HG03039 (cell line): ENCODE results near the gene MAP3K9.

Experiments
- ATAC-seq: cut with Tn5 transposase; IDR thresholded peaks from one replicate; pipeline ENCODE4 v1.9.1; 2021; ENCODE audit warnings: mild to moderate bottlenecking, moderate library complexity; ENCODE audit not compliant: unreplicated experiment

The MAP3K9 gene

DNA sequence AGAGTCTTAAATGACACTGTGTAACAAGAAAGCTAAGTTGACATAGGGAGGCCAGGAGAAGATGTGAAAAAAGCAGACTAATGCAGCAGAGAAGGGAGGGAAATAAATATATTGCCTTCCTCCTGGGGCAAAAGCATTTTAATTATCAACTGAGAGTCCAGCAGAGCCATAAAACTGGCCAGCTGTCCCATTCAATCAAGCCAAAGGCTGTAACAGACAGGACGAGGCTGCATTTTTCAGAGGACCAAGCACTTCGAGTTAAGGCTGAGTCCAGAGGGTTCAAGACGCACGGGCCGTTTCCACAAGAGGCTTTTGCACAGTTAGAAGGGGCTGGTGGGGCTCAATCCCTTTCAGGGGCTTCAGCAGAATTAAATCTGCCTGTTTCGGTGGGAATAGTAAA, 20.4 kb downstream of the MAP3K9 start:
- ATAC-seq, result no peak

DNA sequence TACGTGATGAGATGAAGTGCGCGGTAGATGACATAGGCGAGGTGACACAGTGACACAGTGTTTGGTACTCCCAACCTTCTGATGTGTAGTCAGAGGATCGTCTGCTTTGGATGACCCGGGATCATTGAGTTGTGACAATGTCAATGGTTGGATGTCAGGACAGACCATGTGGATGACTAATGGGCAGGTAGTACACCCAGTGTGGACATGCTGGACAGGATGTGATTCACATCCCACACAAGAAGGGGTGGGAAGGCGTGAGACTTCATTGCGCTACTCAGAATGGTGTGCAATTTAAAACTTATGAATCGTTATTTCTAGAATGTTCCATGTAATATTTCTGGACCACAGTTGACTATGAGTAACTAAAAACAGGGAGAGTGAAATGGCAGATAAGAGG, 23.8 kb downstream of the MAP3K9 start:
- no peak for ATAC-seq

- no peak for ATAC-seq
Measured at GRCh38 chr14:70784886-70785285, 24.4 kb downstream of the MAP3K9 start.

DNA sequence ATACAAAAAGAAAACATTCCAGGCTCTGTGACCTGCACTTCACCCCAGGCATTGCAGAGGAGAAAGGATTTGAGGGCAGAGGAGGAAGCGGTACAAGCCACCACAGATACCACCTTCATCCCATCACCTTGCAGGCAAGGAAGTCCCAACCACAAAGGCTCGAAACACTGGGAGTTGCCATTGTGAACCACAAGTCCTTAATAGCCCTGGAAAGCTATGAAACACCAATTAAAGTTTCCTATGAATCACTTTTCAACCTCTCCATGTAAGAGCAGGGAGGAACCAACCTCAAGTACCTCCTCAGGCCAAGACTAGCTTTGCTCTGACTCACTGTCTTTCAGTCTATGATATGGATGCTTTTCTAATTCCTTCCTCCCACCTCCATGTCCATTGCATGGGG, 27.0 kb downstream of the MAP3K9 start:
- ATAC-seq, result no peak

GRCh38 chr14:70780396-70781075, 28.8 kb downstream of the MAP3K9 start:
- ATAC-seq, result no peak

DNA sequence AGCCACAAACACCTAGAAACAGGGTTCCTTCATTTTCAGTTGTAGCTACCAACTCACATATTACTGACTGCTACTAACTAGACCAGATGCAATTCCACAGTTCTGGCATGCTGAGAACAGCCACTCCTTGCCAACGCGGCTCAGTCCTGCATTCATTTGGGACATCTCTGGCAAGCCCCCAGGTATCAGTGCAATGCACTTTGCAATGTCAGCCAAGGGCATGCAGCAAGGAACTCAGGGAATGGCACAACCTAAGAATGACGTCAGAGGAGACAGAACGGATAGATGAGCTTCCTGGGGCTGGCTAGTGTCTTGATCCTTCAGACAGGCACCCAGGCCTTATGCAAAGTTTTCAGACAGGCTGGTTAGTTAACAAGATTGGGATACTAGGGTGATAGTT, 29.6 kb downstream of the MAP3K9 start:
- no peak for ATAC-seq

DNA sequence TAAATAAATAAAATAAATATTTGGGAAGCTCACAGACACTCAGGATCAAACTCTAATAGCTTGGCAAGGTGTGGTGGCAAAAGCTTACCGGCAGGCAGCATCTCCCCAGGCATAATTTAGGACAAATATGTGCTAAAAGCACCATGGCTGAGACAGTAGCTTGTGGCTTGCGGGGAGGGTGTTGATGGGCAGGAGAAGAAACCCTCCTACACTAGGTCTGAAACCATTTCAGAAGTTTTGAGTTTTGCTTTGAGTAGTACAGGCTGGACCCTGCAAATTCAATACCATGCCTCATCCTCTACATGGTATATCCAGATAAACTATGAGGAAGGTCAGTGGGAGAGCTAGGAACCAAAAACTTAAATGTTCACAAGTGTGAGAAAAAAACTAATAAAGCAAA, 33.1 kb downstream of the MAP3K9 start:
- ATAC-seq, result no peak

DNA sequence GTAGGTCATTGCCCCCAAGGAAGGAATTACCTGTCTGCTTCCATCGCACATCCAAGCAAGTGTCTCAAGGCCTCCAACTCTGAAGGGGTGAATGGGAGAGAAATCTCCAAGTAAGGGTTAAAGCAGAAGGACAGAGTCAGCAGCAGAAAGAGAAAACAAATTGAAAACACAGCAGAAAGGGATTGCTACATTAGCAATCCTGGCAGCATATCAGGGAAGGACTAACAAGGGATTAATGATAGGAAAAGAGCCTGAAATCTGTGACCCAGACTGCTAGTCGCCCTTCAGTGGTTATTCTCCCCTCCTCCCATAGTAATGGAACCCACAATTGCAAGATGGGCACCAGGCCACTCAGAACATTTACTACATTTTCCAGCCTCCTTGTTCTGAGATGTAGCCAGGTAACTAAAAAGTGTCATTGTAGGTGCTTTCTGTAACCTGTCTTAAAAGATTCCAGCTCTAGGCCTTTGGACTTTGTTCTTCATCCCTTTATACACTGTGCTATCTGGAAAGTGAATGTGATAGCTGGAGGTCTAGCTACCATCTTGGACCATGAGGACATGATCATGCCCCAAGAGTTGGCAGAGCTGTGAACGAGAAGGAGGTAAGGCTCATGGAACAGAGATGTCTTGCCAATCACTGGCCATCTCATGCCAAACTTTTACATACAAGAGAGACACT, 36.0 kb downstream of the MAP3K9 start:
- ATAC-seq, result no peak

DNA sequence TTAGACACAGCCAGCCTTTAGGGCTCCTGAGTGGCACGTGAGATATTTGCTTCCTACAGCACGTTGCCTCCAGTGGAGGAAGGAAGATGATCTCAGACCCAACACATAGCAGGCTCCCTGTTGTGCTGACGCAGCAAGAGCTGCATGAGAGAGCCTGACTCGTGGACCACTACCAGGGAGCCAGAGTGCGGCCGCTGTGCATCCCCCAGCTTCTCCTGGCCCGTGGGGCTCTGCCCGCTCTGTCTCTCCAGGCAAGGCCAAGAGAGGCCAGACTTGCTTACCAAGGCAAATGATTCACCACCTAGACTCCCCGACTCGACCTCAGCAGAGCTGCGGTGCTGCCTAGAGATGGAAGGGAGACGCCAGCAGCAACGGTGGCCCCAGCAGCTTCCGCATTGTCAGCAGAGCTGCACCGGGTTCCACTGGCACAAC, 37.5 kb downstream of the MAP3K9 start:
- ATAC-seq, result no peak

DNA sequence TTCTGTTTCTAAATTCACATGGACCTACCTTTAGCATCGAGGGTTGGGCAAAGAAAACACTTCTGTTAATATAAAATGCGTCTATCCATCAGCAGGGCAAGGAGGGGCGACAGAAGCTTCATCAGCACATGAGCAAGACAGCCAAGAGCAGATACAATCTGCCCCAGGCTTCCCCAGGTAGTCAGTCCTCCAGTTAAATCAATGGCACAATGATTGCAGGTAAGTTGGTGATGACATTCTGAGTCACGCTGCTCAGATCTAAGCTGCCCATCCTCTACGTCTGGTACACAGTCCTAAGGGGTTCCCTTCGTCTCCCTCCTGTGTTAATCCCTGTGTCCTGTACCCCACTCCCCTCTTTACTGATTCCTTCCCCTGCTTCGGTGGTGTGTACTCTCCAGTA, 38.8 kb downstream of the MAP3K9 start:
- ATAC-seq, result no peak

DNA sequence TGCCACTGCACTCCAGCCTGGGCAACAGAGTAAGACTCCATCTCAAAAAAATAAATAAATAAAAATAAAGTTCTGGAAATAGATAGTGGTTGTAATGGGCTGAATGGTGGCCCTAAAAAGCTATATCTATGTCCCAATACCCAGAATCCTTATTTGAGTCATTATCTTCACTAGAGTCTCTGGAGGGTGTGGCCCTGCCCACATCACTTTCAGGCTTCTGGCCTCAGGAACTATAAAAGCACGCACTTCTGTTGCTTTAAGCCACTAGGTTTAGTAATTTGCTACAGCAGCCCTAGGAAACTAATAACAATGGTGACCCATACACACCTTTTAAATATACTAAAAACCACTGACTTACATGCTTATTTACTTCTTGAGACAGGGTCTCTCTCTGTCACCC, 49.9 kb downstream of the MAP3K9 start:
- ATAC-seq, result no peak

- no peak for ATAC-seq
Measured at GRCh38 chr14:70755655-70756054, 53.7 kb downstream of the MAP3K9 start.

GRCh38 chr14:70754991-70755390, 54.3 kb downstream of the MAP3K9 start:
- ATAC-seq, result no peak

GRCh38 chr14:70753518-70753953, 55.8 kb downstream of the MAP3K9 start:
- no peak for ATAC-seq

DNA sequence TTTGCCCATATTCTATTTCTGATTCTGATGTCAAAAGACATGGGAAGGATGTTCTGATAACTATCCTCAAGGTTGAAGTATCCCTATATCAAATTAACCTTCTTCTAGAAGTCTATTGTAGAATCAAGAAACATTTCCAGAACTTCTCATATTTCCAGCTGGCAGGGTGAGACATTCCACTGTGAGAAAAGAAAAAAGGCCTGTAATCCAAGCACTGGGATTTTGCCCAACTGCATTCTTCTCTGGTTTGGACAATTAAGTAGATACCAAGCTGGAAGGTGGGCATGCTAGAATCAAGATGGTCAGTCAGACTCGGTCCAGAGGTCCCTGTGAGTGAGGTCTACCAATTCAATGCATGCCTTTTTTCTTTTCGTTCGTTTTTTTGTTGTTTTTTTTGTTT, 60.9 kb downstream of the MAP3K9 start:
- ATAC-seq, result no peak

GRCh38 chr14:70744641-70745040, 64.7 kb downstream of the MAP3K9 start:
- no peak for ATAC-seq

GRCh38 chr14:70742316-70742715, 67.0 kb downstream of the MAP3K9 start:
- ATAC-seq, result no peak

GRCh38 chr14:70741482-70741881, 67.8 kb downstream of the MAP3K9 start:
- ATAC-seq, result no peak

DNA sequence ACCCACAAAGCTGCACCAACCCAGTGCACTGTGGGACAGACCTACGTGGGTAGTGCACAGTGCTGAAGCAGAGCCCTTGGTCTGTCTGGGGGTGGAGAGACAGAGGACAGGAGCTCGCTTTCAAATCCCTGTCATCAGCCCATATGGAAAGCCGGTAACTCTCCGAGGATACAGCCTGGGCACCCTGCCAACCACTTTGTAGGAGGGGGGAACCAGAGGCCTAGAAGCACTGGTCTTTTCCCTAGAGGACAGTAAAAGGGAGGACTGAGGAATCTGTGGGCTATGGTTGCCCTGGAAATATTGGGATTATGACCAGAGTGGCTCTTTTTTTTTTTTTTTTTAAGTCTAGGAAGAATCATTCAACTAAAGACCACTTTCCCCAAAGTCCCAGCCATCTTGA, 74.3 kb downstream of the MAP3K9 start:
- no peak for ATAC-seq

- no peak for ATAC-seq
Measured at GRCh38 chr14:70731447-70732239, 77.7 kb downstream of the MAP3K9 start.

DNA sequence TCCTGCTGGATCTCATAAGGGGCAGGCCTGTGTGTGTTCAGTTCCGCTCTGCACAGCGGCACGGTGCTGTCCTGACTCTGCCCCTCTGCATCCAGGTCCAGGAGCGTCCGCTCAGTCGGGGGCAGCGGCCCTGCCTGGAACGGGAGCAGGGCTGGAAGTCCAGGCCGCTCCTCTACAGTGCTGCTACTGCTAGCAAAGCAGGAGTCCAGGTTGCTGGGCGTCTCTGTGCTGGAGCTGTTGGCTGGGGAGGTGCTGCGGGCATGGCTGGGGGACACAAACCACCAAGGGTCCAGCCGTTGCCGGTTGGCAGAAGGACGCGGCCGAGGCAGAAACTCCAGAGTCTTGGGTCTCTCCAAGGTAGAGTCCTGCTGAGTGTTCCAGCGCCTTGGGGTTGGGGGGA, 78.9 kb downstream of the MAP3K9 start:
- no peak for ATAC-seq
